Lower leg skin (tissue), 3 donors: ENCODE results near the gene LRGUK.

ENCODE experiments used
- POLR2A ChIP-seq, 2 donors: fragments of 450-650 bp; IDR thresholded peaks; one replicate each; pipeline ENCODE4 v1.6.1; 2016 to 2017; ENCODE audit warnings: antibody characterized with exemption in 2 of 2, mild to moderate bottlenecking in 1 of 2, moderate library complexity in 1 of 2
- TF ChIP-seq, protein P1 (sequence below), 3 donors: fragments of 450-650 bp; IDR thresholded peaks; one replicate each; pipeline ENCODE4 v1.5.1; 2016; ENCODE audit warnings: antibody characterized with exemption in 3 of 3, mild to moderate bottlenecking in 3 of 3, moderate library complexity in 2 of 3

- TF ChIP-seq, protein P1, sequence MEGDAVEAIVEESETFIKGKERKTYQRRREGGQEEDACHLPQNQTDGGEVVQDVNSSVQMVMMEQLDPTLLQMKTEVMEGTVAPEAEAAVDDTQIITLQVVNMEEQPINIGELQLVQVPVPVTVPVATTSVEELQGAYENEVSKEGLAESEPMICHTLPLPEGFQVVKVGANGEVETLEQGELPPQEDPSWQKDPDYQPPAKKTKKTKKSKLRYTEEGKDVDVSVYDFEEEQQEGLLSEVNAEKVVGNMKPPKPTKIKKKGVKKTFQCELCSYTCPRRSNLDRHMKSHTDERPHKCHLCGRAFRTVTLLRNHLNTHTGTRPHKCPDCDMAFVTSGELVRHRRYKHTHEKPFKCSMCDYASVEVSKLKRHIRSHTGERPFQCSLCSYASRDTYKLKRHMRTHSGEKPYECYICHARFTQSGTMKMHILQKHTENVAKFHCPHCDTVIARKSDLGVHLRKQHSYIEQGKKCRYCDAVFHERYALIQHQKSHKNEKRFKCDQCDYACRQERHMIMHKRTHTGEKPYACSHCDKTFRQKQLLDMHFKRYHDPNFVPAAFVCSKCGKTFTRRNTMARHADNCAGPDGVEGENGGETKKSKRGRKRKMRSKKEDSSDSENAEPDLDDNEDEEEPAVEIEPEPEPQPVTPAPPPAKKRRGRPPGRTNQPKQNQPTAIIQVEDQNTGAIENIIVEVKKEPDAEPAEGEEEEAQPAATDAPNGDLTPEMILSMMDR (IDR thresholded peaks at IDR 0.05) = no peak
- TF ChIP-seq POLR2A (IDR thresholded peaks at IDR 0.05) = no peak
These were observed 21.3 kb upstream of the LRGUK start for GRCh38 chr7:134105841-134106240.
